HepG2 (cell line): ENCODE measurements around the gene WDR82. TPM values are rescaled to one million over a fixed set of nuclear protein-coding genes. Genes with fewer than 3 reads are reported as not detected.

Experiments used
- CEBPG ChIP-seq: IDR thresholded peaks from 2 replicates; pipeline ENCODE4 v1.6.1; 2016
- DNMT1 ChIP-seq: sonication (generic); formaldehyde crosslinking; IDR thresholded peaks from 2 replicates; pipeline ENCODE4 v1.5.1; 2020; ENCODE audit warnings: mild to moderate bottlenecking, missing genetic modification reagents
- ELF1 ChIP-seq: sonication (generic); formaldehyde crosslinking; IDR thresholded peaks from 2 replicates; pipeline ENCODE4 v1.4.0; 2020; ENCODE audit warnings: missing genetic modification reagents
- FOXA1 ChIP-seq, 2 experiments: fragments of 450-650 bp in 1 of 2; sonication (generic) in 1 of 2; formaldehyde crosslinking in 1 of 2; IDR thresholded peaks; 2 replicates each; pipeline versions ENCODE4 v1.4.0 to v1.6.1; 2016 to 2020; ENCODE audit warnings: missing genetic modification reagents in 1 of 2
- HDAC2 ChIP-seq: sonication (generic); formaldehyde crosslinking; IDR thresholded peaks from 2 replicates; pipeline ENCODE4 v1.4.0; 2020; ENCODE audit warnings: missing genetic modification reagents
- KAT8 ChIP-seq: IDR thresholded peaks from 2 replicates; pipeline ENCODE4 v1.6.1; 2016; ENCODE audit warnings: missing genetic modification reagents, missing compliant biosample characterization
- KDM6A ChIP-seq: IDR thresholded peaks from 2 replicates; pipeline ENCODE4 v1.6.1; 2016; ENCODE audit warnings: low read depth
- MAZ ChIP-seq, 2 experiments: sonication (generic) in 1 of 2; formaldehyde crosslinking in 1 of 2; IDR thresholded peaks; 2 replicates each; pipeline versions ENCODE4 v1.5.0 to v1.6.1; 2012 to 2020; ENCODE audit warnings: low read depth in 2 of 2, mild to moderate bottlenecking in 2 of 2, borderline replicate concordance in 1 of 2, improper control_type of control experiment in 1 of 2, low read length in 1 of 2, missing genetic modification reagents in 1 of 2, moderate library complexity in 1 of 2
- MIER3 ChIP-seq: IDR thresholded peaks from 2 replicates; pipeline ENCODE4 v1.6.1; 2016; ENCODE audit warnings: missing compliant biosample characterization, borderline replicate concordance
- NFRKB ChIP-seq: fragments of 450-650 bp; IDR thresholded peaks from 2 replicates; pipeline ENCODE4 v1.6.1; 2017
- POLR2A ChIP-seq, 2 experiments: IDR thresholded peaks; 2 replicates each; pipeline ENCODE4 v1.6.1; 2011; ENCODE audit warnings: low read depth in 2 of 2, low read length in 2 of 2, mild to moderate bottlenecking in 1 of 2, moderate library complexity in 1 of 2; ENCODE audit not compliant: insufficient read depth in 1 of 2
- POLR2G ChIP-seq: fragments of 200-400 bp; formaldehyde crosslinking; IDR thresholded peaks from 2 replicates; pipeline ENCODE4 v1.6.1; 2018; ENCODE audit warnings: mild to moderate bottlenecking, low read depth, low read length, moderate library complexity
- SMAD3 ChIP-seq: sonication (generic); formaldehyde crosslinking; IDR thresholded peaks from 2 replicates; pipeline ENCODE4 v1.4.0; 2020; ENCODE audit warnings: missing genetic modification reagents
- SNAI1 ChIP-seq: sonication (generic); formaldehyde crosslinking; IDR thresholded peaks from 2 replicates; pipeline ENCODE4 v1.5.0; 2020; ENCODE audit warnings: mild to moderate bottlenecking, missing genetic modification reagents, borderline replicate concordance
- ZC3H13 ChIP-seq: sonication (generic); formaldehyde crosslinking; IDR thresholded peaks from 2 replicates; pipeline ENCODE4 v1.8.1; 2023; ENCODE audit warnings: mild to moderate bottlenecking, missing genetic modification reagents, moderate library complexity
- ZEB1 ChIP-seq: IDR thresholded peaks from 2 replicates; pipeline ENCODE4 v1.6.1; 2012; ENCODE audit warnings: mild to moderate bottlenecking, low read depth, inconsistent platforms; ENCODE audit not compliant: insufficient replicate concordance
- ZFY ChIP-seq: sonication (generic); formaldehyde crosslinking; IDR thresholded peaks from 2 replicates; pipeline ENCODE4 v1.4.0; 2020; ENCODE audit warnings: missing genetic modification reagents
- ZNF205 ChIP-seq: IDR thresholded peaks from 2 replicates; pipeline ENCODE4 v1.6.1; 2018; ENCODE audit warnings: missing biosample characterization, missing genetic modification reagents
- ZNF263 ChIP-seq: sonication (generic); formaldehyde crosslinking; IDR thresholded peaks from 2 replicates; pipeline ENCODE4 v1.4.0; 2020; ENCODE audit warnings: missing genetic modification reagents
- ZNF501 ChIP-seq: sonication (generic); formaldehyde crosslinking; IDR thresholded peaks from 2 replicates; pipeline ENCODE4 v1.5.1; 2020; ENCODE audit warnings: mild to moderate bottlenecking, moderate library complexity, missing genetic modification reagents
- ZNF652 ChIP-seq: IDR thresholded peaks from 2 replicates; pipeline ENCODE4 v1.6.1; 2016; ENCODE audit warnings: low read depth, borderline replicate concordance
- ZNF780A ChIP-seq: sonication (generic); formaldehyde crosslinking; IDR thresholded peaks from 2 replicates; pipeline ENCODE4 v1.8.0; 2022; ENCODE audit warnings: mild to moderate bottlenecking, missing genetic modification reagents, moderate library complexity
- ZNF878 ChIP-seq: sonication (generic); formaldehyde crosslinking; IDR thresholded peaks from 2 replicates; pipeline ENCODE4 v1.8.1; 2023; ENCODE audit warnings: mild to moderate bottlenecking, missing genetic modification reagents, moderate library complexity
- polyA plus RNA-seq, 8 experiments: library from polyadenylated mRNA; depleted of rRNA in 3 of 8; stranded (reverse) in 7 of 8; unstranded in 1 of 8; fragments of >200 nt; fragmentation: Illumina TruSeq in 4 of 8; extraction: Trizol in 4 of 8; gene quantifications; 2 replicates each; pipeline versions ENCODE4 v1.2.1 to v1.2.3, GENCODE V29; 2011 to 2016; ENCODE audit warnings: low read depth in 4 of 8, missing spikeins in 1 of 8, mixed read lengths in 1 of 8; ENCODE audit not compliant: insufficient read depth in 1 of 8
- total RNA-seq, 5 experiments: library from RNA; depleted of rRNA; stranded (reverse); fragments of >200 nt; fragmentation: Illumina TruSeq; extraction: Trizol; gene quantifications; 2 replicates each; pipeline ENCODE4 v1.2.3, GENCODE V29; 2016; ENCODE audit warnings: low read depth in 1 of 5
- TF ChIP-seq, protein P1 (sequence below): sonication (generic); formaldehyde crosslinking; IDR thresholded peaks from 2 replicates; pipeline ENCODE4 v1.5.0; 2020; ENCODE audit warnings: mild to moderate bottlenecking, missing genetic modification reagents, moderate library complexity
- TF ChIP-seq, protein P2 (sequence below): sonication (generic); formaldehyde crosslinking; conservative IDR thresholded peaks from 2 replicates; pipeline ENCODE4 v1.4.0; 2020; ENCODE audit warnings: missing genetic modification reagents
- TF ChIP-seq, protein P3 (sequence below): sonication (generic); formaldehyde crosslinking; IDR thresholded peaks from 2 replicates; pipeline ENCODE4 v1.4.0; 2020; ENCODE audit warnings: mild to moderate bottlenecking, missing genetic modification reagents

WDR82 gene
- total and polyA plus RNA-seq, 2 of the 13 experiments (the other 11 are each of a cell fraction or from before 2014, with no cell fraction given): 39.1 to 59.5 TPM

DNA sequence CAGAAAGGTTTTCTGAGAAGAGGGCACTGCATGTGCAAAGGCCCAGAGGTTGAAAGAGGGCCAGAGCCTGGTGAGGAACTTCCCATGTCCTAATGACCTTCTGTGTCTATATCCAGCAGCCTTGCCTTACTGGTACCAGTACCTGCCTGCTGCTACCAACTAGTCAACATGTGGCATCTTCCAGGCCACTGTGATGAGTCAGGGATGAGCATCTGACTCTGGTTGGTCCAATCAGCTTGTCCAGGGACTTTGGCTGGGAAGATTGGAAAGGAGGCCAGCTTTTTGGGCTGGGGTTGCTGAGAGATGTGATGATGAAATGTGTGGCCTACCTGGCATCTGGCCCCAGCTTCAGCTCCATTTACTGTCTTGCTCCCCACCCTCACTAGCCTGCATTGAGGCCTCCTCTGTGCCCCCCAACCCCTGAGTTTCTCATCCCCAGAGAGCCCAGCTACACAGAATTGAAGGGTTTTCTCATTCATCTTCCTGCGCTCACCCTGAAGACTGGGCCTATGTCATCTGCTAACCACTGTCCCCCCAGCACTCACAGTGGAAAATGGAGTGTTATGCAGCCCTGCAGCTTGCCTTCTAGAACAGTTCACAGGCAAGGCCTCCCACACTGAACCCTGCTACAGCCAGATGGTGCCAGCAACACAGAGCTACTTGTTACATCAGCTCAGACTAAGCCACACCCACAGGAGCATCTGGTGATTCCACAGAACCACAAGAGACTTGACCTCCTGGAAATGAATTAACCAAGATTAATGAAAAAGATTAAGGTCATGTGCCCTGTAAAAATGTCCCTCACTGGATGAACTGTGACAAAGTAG lies 38.2 kb downstream of the WDR82 start (continued):
- TF ChIP-seq ZNF501 (CRISPR knock-in tag) (peak; percentile 44; the same call in 1 of the 2 replicates), FOXA1 (IDR thresholded peaks at IDR 0.05) (no peak), FOXA1 (CRISPR knock-in tag; IDR thresholded peaks at IDR 0.05) (0 out of 2 replicates have a peak, but pooled peaks have one; percentile 5), NFRKB (no peak), ZNF205 (CRISPR knock-in tag) (no peak), ZNF652 (CRISPR knock-in tag) (no peak), SNAI1 (CRISPR knock-in tag) (no peak), ELF1 (CRISPR knock-in tag) (no peak), POLR2G (0 out of 2 replicates have a peak, but pooled peaks have one; percentile 34), KDM6A (CRISPR knock-in tag) (no peak), HDAC2 (no peak), ZEB1 (no peak), POLR2A (IDR thresholded peaks at IDR 0.05; ENCODE audit: insufficient read depth in 1 of 2, low read depth in 2 of 2, low read length in 2 of 2) (no peak), ZNF780A (peak; percentile 48; the same call in 1 of the 2 replicates), SMAD3 (0 out of 2 replicates have a peak, but pooled peaks have one; percentile 0), ZFY (CRISPR knock-in tag) (0 out of 2 replicates have a peak, but pooled peaks have one; percentile 44), ZC3H13 (CRISPR knock-in tag) (0 out of 2 replicates have a peak, but pooled peaks have one; percentile 33), DNMT1 (CRISPR knock-in tag) (no peak), ZNF263 (no peak), MAZ (IDR thresholded peaks at IDR 0.05; ENCODE audit: borderline replicate concordance, low read depth, low read length) (no peak), MAZ (CRISPR knock-in tag; IDR thresholded peaks at IDR 0.05; ENCODE audit: low read depth) (0 out of 2 replicates have a peak, but pooled peaks have one; percentile 26), CEBPG (CRISPR knock-in tag) (peak; percentile 79), MIER3 (CRISPR knock-in tag) (peak; percentile 28; the same call in 1 of the 2 replicates), ZNF878 (CRISPR knock-in tag) (no peak), KAT8 (CRISPR knock-in tag) (peak; percentile 40; the same call in 1 of the 2 replicates)
- TF ChIP-seq, protein P1, sequence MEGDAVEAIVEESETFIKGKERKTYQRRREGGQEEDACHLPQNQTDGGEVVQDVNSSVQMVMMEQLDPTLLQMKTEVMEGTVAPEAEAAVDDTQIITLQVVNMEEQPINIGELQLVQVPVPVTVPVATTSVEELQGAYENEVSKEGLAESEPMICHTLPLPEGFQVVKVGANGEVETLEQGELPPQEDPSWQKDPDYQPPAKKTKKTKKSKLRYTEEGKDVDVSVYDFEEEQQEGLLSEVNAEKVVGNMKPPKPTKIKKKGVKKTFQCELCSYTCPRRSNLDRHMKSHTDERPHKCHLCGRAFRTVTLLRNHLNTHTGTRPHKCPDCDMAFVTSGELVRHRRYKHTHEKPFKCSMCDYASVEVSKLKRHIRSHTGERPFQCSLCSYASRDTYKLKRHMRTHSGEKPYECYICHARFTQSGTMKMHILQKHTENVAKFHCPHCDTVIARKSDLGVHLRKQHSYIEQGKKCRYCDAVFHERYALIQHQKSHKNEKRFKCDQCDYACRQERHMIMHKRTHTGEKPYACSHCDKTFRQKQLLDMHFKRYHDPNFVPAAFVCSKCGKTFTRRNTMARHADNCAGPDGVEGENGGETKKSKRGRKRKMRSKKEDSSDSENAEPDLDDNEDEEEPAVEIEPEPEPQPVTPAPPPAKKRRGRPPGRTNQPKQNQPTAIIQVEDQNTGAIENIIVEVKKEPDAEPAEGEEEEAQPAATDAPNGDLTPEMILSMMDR (CRISPR knock-in tag): peak; percentile 44
- TF ChIP-seq, protein P2, sequence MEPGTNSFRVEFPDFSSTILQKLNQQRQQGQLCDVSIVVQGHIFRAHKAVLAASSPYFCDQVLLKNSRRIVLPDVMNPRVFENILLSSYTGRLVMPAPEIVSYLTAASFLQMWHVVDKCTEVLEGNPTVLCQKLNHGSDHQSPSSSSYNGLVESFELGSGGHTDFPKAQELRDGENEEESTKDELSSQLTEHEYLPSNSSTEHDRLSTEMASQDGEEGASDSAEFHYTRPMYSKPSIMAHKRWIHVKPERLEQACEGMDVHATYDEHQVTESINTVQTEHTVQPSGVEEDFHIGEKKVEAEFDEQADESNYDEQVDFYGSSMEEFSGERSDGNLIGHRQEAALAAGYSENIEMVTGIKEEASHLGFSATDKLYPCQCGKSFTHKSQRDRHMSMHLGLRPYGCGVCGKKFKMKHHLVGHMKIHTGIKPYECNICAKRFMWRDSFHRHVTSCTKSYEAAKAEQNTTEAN (CRISPR knock-in tag): no peak
- TF ChIP-seq, protein P3, sequence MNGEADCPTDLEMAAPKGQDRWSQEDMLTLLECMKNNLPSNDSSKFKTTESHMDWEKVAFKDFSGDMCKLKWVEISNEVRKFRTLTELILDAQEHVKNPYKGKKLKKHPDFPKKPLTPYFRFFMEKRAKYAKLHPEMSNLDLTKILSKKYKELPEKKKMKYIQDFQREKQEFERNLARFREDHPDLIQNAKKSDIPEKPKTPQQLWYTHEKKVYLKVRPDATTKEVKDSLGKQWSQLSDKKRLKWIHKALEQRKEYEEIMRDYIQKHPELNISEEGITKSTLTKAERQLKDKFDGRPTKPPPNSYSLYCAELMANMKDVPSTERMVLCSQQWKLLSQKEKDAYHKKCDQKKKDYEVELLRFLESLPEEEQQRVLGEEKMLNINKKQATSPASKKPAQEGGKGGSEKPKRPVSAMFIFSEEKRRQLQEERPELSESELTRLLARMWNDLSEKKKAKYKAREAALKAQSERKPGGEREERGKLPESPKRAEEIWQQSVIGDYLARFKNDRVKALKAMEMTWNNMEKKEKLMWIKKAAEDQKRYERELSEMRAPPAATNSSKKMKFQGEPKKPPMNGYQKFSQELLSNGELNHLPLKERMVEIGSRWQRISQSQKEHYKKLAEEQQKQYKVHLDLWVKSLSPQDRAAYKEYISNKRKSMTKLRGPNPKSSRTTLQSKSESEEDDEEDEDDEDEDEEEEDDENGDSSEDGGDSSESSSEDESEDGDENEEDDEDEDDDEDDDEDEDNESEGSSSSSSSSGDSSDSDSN (CRISPR knock-in tag): 0 out of 2 replicates have a peak, but pooled peaks have one; percentile 28
